CD4-positive, alpha-beta T cell treated with Interleukin-6 at 100 ng/mL for 8 hours (primary cell): ENCODE results near the gene SLC1A6.
"Not testable (repeated sequence)": the region's sequence is repeated elsewhere in the genome, so short reads cannot be mapped to it uniquely, and the experiment has no call there.

Experiments used
- DNase-seq: peaks from one replicate; pipeline ENCODE4 v3.0.0-alpha.2; 2020; ENCODE audit warnings: mixed read lengths, low spot score

The SLC1A6 gene

DNA sequence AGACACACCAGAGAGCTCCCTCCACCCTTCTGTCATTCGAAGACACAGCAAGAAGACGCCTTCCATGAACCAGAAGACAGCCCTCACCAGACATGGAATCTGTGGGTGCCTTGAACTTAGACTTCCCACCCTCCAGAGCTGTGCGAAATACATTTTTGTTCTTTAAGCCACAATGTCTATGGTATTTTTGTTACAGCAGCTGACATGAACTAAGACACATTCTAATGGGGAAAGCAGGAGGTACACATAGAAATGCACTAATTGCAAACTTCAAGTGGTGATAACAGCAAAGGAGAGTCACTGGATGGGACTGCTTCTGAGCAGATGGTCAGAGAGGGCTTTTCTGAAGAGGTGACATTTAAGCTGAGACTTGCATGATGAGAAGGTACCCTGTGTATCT, 22.2 kb downstream of the SLC1A6 start:
- no peak for DNase-seq

DNA sequence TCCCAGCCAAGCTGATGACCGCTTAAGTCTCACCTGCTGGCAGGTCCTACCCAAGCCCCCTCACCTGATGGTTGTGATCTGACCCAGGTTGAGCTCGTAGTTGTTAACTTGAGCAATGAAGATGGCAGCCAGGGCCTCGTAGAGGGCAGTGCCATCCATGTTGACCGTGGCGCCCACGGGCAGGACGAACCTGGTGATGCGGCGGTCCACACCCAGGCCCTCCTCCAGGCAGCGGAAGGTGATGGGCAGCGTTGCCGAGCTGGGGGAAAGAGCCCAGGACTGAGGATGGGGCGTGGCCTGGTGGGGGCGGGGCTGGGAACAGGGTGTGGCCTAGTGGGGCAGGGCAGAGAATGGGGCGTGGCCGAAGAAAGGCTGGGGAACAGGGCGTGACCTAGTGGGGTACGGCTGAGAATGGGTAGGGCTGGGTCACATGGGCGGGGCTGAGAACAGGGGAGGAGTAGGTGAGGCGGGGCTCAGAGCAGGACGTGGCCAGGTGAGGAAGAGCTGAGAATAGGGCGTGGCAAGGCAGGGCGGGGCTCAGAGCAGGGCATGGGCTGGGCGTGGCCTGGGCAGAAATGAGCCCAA, 25.5 kb downstream of the SLC1A6 start:
- DNase-seq, result no peak

DNA sequence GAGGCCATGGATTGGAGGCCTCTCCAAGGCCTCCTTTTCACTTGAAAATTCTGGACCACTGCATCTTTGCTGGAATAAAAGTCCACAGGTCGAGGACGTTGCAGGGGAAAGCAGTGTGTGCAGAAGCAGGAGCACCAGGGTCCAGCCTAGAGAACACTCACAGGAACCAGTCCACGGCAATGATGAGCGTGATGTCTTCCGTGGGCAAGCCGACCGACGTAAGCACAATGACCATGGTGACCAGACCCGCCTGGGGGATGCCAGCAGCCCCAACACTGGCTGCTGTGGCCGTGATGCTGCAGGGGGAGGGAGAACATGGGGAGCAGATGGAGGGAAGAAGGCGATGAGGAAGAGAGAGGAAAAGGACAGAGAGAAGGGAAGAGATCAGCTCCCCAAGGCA, 26.9 kb downstream of the SLC1A6 start:
- no peak for DNase-seq

DNA sequence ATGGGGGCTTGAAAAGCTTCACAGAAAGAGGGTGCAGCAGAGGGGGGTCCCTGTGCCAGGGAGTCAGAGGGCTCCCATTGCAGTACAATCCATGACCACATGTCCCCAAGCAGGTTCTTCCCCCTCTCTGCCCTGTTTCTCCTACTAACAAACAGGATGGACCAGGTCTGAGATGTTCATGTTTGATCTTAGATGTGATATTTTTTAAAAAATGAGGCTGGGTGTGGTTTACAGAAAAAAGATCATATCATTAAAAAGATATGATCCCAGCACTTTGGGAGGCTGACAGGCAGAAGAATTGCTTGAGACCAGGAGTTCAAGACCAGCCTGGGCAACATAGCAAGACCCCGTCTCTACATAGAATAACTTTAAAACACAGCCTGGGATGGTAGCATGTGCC, 29.2 kb downstream of the SLC1A6 start:
- no peak for DNase-seq

DNA sequence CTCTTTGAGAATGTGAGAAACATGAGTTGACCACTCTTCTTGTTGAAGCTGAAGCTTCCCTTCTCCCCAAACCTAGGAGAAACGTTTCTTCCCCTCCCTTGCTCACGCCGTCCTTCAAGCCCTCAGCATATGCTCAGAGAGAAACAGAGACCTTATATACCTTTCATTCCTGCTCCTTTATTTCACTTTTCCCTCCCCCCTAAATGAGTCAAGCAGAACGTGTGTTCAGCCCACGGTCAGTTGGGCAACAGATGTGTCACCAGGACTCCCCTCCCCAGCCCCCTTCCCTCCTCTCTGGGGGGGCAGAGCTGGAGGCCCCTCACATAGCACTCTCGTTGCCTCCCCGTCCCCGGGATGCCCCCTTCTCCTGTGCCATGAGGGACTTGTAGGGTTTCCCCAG, 29.8 kb downstream of the SLC1A6 start:
- no peak for DNase-seq

DNA sequence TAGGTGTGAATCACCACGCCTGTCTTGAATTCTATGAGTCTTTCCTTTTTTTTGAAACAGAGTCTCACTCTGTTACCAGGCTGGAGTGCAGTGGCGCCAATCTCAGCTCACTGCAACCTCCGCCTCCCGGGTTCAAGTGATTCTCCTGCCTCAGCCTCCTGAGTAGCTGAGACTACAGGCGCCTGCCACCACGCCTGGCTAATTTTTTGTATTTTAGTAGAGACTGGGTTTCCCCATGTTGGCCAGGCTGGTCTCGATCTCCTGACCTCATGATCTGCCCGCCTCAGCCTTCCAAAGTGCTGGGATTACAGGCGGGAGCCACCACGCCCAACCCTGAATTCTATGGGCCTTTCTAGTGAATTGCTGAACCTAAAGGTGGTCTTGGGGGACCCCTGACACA, 30.3 kb downstream of the SLC1A6 start:
- not testable (repeated sequence) for DNase-seq

DNA sequence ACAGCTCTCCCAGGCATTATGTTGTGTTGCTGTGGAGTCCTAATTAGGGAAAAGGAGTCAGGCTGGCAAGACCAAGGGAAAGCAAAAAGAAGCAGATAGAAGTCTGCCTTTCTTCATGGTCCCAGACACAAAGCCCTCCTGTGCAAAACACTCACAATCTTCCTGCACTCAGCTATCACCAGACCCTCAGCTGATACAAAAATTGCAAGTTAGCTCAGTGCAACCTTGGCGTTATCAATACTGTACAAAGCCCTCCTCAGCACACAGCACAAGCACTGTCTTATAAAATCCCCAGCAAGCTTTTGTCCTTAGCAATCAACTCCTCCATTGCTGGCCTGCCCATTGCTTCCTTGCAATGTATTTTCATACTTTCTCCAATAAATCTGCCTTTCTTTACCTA, 35.2 kb downstream of the SLC1A6 start:
- no peak for DNase-seq

DNA sequence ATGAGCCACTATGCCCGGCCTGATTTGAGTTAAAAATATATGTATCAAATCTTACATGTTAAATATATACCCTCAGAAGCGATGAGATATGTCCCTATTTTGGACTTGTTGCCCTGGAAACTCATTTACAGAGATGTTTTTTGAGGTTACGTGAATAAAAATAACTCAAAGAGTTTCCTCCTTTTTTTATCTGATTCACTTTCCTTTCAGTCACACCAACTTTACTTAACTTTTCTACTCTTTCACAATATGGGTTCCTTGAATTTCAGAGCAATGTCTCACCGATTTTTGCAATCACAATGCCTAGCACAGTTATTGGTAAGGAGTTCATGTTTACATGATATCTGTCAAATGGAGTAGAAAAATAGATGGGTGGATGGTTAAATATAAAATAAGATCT, 36.1 kb downstream of the SLC1A6 start:
- DNase-seq, result no peak

DNA sequence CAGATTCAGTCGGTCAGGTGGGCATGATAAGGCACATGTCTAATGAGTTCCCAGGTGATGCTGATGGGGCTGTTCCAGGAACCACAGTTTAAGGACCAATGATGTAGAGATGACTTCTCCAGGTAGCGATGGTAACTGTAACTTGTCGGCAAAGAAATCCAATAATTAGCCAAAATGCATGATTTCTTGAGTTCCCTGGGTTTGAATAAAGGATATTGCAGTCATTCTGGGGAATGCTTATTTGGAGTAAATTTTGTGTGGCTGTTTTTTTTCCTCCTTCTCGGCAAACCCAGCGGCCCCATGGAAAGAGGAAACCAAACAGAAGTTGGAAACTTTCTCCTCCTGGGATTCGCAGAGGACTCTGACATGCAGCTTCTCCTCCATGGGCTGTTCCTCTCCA, 38.5 kb downstream of the SLC1A6 start, which contains the start of gene OR7C2:
Gene OR7C2, plus strand, starts transcription at position 301 of the 400 bp plus-strand sequence. Its CDS starts 0 bp downstream, at position 301.
- DNase-seq, result no peak

DNA sequence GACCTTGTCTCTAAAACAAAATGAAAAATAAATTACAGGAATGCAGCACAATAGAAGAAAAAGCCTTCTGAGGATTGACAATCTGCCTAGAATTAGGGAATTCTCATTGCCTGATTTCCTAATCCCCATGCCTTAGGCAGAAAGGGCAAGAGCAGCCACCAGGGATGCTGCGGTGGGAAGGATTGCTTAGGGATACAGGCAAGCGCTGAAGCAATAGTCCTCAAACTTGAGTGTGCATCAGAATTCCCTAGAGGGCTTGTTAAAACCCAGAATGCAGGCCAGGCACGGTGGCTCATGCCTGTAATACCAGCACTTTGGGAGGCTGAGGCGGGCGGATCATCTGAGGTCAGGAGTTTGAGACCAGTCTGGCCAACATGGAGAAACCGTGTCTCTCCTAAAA, 39.4 kb downstream of the SLC1A6 start:
- DNase-seq, result no peak

DNA sequence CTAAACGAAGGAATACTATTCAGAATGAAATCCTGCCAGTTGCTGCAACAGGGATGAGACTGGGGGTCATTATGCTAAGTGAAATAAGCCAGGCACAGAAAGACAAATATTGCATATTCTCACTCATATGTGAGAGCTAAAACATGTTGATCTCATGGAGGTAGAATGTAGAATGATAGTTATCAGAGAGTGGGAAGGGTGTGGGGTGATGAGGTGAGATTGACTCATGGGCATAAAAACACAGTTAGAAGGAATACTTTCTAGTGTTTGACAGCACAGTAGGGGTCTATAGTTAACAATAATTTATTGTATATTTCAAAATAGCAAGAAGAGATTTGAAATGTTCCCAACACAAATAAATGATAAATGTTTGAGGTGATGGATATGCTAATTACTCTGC, 46.2 kb downstream of the SLC1A6 start:
- DNase-seq, result no peak

DNA sequence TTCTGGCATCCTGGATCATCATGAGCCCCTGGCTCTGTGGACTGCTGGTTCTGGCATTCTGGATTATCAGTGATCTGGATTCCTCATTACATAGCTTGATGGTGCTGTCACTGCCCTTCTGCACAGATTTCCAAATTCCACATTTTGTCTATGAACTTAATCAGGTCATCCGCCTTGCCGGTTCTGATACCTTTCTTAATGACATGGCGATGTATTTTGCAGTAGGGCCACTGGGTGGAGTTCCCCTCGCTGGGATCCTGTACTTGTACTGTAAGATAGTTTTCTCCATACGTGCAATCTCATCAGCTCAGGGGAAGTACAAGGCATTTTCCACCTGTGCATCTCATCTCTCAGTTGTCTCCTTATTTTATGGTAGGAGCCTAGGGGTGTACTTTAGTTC, 62.8 kb downstream of the SLC1A6 start:
- no peak for DNase-seq

DNA sequence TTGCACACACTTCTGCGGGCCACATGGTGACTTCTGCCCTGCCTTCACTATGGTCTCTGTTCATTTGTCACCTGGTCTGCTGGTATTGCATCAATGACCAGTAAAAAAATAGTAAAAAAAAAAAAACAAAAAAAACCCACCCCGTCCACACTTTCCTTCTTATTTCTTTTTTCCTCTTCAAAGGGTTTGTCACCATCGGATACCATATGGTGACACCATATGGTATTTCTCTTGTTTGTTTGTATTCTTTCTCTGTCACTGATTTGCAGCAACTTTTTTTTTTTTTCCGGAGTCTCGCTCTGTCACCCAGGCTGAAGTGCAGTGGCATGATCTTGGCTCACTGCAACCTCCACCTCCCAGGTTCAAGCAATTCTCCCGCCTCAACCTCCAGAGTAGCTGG, 64.5 kb downstream of the SLC1A6 start:
- no peak for DNase-seq

DNA sequence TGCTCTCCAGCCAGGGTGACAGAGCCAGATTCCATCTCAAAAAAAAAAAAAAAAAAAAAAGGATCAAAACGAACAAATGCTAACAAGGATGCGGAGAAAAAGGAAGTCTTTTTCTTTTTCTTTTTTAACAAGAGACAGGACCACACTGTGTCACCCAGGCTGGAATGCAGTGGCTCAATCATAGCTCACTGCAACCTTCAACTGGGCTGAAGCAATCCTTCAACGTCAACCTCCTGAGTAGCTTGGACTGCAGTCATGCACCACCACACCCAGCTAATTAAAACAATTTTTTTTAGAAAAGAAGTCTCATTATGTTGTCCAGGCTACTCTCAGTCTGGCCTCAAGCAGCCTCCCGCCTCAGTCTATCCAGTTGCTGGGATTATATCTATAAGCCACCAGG, 73.0 kb downstream of the SLC1A6 start:
- no peak for DNase-seq

DNA sequence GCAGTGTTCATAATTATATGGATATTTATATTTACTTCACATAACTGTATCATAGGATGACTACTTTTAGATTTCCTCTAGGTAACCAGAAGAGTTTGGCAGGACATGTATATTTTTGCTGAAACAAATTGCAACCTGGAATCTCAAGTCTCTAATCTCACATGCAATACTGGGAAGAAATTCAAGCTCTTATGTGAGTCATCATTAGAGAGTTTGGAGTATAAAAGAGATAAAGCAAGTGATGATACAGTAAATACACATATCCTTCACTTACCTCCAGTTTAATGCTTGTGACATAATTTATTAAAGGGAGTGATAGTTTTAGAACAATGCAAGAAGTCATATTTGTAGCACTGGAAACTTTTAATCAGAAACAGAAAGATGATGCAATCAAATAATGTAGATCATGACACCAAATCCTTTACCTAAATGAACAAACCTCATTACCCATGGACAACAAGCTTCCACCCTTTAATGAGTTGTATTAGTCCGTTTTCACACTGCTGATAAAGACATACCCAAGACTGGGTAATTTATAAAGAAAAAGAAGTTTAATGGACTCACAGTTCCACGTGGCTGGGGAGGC, 77.9 kb downstream of the SLC1A6 start:
- DNase-seq, result no peak
